GM12865 (cell line): ENCODE results near the gene CCDC106.

Experiments used
- DNase-seq: peaks from one replicate; pipeline ENCODE4 v3.0.0; 2010; ENCODE audit warnings: low read depth
- H3K4me3 ChIP-seq: 2 replicates; pipeline ENCODE4 v1.5.1; 2011; ENCODE audit warnings: mild to moderate bottlenecking, low read depth, low read length, control low read depth
- CTCF ChIP-seq: IDR thresholded peaks from 2 replicates; pipeline ENCODE4 v1.5.1; 2011; ENCODE audit warnings: low read length, control low read depth, low read depth, inconsistent platforms; ENCODE audit not compliant: insufficient read depth; ENCODE audit errors: missing control alignments

The CCDC106 gene

GRCh38 chr19:55647732-55648584 lies at the start of gene CCDC106:
TSS of gene CCDC106 (plus strand) at chr19:55648212. CDS start at chr19:55649047, 835 bp downstream.
- peak; percentile 80 for DNase-seq
- H3K4me3 ChIP-seq = peak within 1 kb of the TSS; percentile 80
- TF ChIP-seq CTCF = no peak

DNA sequence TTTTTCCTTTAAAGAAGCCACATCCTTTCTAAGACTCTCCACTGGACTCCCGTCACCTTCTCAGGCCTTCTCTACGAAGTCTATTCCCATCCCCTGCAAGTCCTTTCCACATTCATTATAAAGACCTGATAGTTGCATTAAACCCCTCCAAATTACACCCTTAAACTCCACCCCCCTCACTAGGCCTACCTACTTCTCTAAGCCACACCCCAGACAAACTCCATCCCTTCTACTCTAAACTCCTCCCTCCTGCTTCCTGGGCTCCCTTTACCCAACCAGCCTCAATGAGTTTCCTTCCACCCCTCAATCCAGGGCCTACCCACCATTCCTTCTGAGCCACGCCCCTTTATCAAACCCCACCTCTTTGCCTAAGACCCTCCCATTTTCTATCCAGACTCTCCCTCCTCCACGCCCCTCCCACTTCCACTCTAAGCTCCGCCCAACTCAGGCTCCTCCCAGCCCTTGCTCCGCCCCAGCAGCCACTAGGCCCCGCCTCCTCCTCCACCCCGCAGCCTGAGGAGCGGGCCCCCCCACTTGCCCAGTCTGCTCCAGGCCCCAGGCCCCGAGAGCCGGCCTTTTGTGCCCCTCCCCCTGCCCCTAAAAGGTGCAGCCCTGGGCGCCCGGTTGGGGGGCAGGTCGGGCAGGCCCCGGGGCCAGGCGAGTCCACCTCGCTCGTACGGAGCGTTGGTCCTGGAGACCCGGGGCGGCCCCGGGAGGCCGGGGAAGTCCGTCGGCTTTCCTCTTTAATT lies 49.1 kb upstream of the CCDC106 start:
- TF ChIP-seq CTCF = no peak
- peak; percentile 96 for DNase-seq
- peak overlapping the region; percentile 67 for H3K4me3 ChIP-seq

DNA sequence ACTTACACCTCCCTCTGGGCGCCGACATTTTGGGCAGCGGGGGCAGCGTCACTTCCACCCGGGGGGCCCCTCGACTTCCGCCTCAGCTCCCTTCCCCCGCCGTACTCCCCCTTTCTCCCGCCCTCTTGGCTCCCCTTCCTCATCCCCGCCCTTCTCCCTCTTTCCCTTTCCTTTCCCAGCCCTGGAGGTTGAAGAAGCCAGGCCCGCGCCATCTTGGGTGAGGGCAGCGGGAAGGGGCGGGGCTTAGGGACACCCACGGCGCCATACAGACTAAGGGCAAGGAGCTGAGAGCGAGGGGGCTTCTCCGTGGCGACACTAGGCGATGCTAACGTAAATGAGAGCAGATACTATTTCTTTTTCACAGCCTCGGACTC lies 48.6 kb upstream of the CCDC106 start, which contains the start of gene FIZ1:
Gene FIZ1 (minus strand): TSS at position 50 of the 374 bp plus-strand sequence. CDS start 1,652 bp downstream, outside the sequence.
- no peak for TF ChIP-seq CTCF
- peak within 1 kb of the TSS; percentile 82 for H3K4me3 ChIP-seq
- DNase-seq = peak; percentile 99

DNA sequence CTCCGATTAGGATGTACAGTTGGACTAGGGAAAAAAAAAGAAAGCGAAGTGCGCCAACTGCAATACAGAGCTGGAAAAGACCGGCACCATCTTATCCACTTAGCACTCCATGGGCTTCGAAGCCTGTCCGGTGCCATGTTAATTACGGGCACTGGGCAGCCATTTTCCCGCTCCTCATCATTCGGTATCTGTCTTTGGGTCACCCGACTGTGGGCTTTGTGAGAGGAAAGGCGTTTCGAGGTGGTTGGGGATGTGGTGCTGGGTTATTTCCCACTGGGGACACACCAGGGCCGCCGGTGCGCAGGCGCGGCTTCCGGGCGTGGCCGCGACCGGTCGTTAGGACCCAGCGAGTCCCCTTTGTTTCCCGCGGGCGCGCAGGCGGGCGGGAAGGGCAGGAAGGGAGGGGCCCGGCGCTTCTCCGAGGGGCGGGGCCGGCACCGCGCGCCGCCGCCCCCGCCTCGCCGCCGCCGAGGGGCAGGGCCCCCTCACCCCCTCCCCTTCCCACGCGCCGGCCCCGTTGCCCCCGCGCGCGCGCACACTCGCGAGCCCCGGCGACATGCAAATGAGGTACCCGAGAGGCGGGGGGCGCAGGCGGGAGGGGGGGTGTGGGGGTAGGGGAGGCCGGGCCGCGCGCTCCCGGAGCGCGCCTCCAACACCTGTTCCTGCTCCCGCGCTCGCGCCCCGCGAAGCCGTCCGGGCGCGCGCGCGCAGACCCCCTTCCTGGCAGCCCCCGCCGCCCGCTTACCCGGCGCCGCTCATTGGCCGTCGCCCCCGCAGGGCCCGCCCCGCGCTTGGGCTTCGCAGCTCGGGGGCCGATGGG lies 48.0 kb upstream of the CCDC106 start, which contains the start of gene ZNF524:
Gene ZNF524 (plus strand): TSS at position 447 of the 820 bp plus-strand sequence. CDS start 1,825 bp downstream, outside the sequence.
- DNase-seq = peak; percentile 92
- H3K4me3 ChIP-seq = peak within 1 kb of the TSS; percentile 82
- no peak for TF ChIP-seq CTCF

DNA sequence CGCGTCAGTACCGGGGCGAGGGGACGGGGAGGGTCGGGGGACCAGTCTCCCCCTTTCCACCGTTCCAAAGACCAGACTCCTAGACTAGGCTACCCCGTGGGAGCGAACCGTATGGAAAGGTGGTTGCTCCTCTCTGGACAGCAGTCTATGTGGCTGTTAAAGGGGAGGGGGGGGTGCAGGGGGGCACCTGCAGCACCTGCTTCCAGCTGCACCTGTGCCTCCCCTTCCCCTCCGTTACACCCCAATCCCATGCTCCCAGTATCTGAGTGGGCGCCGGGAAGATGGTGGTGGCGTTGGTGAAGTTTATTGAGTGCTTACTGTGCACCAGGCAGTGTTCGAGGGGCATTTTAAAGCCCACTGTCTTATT lies 47.4 kb upstream of the CCDC106 start:
- H3K4me3 ChIP-seq = peak overlapping the region; percentile 82
- no peak for DNase-seq
- TF ChIP-seq CTCF = no peak

- no peak for DNase-seq
- H3K4me3 ChIP-seq = peak overlapping the region; percentile 82
- TF ChIP-seq CTCF = no peak
Observed at GRCh38 chr19:55601084-55601483, 46.9 kb upstream of the CCDC106 start.
